ENCODE data around the gene ZNF679. TPM values are rescaled to one million over a fixed set of nuclear protein-coding genes. Genes with fewer than 3 reads are reported as not detected.
"Not testable (repeated sequence)": the region's sequence is repeated elsewhere in the genome, so short reads cannot be mapped to it uniquely, and the experiment has no call there.

Gene ZNF679
- total RNA-seq, 3 donors from 2014 or later = not detected

- Mint-ChIP-seq H3K4me1 (ENCODE audit: low read depth) (no peaks in the 10 kb centered on the region), H3K27me3 (ENCODE audit: low read depth) (no peaks in the 10 kb centered on the region), H3K36me3 (ENCODE audit: insufficient read depth) (no peaks in the 10 kb centered on the region), H3K9me3 (peaks cover 30% of the 10 kb centered on the region), H3K4me3 (no peak overlapping the region)
- ATAC-seq (no peak), DNase-seq (no peak)
Measured at GRCh38 chr7:64277630-64278029, 49.4 kb downstream of the ZNF679 start.

- Mint-ChIP-seq H3K4me1 (ENCODE audit: low read depth) (no peaks in the 10 kb centered on the region), H3K27me3 (ENCODE audit: low read depth) (no peaks in the 10 kb centered on the region), H3K4me3 (no peak overlapping the region), H3K9me3 (no peaks in the 10 kb centered on the region), H3K36me3 (ENCODE audit: insufficient read depth) (no peaks in the 10 kb centered on the region)
- ATAC-seq (no peak), DNase-seq (no peak)
Measured at GRCh38 chr7:64294701-64295420, 66.6 kb downstream of the ZNF679 start.

- not testable (repeated sequence) for H3K9me3 Mint-ChIP-seq; H3K4me1 Mint-ChIP-seq (ENCODE audit: low read depth); H3K27me3 Mint-ChIP-seq (ENCODE audit: low read depth); H3K4me3 Mint-ChIP-seq; H3K36me3 Mint-ChIP-seq (ENCODE audit: insufficient read depth); DNase-seq
- peak; percentile 46 to 50 for ATAC-seq
Measured at GRCh38 chr7:64297418-64297817, 69.1 kb downstream of the ZNF679 start.

- no peaks in the 10 kb centered on the region for H3K9me3 Mint-ChIP-seq
- no peak for DNase-seq
- no peak for ATAC-seq
- no peaks in the 10 kb centered on the region for H3K36me3 Mint-ChIP-seq (ENCODE audit: insufficient read depth)
- H3K27me3 Mint-ChIP-seq (ENCODE audit: low read depth) = no peaks in the 10 kb centered on the region
- H3K4me3 Mint-ChIP-seq = no peak overlapping the region
- peaks cover 3% of the 10 kb centered on the region for H3K4me1 Mint-ChIP-seq (ENCODE audit: low read depth)
Measured at GRCh38 chr7:64300641-64301405, 72.5 kb downstream of the ZNF679 start.

GRCh38 chr7:64307254-64308015 is 79.2 kb downstream of the ZNF679 start:
- Mint-ChIP-seq H3K27me3 (ENCODE audit: low read depth) (no peaks in the 10 kb centered on the region), H3K4me1 (ENCODE audit: low read depth) (peaks cover 24% of the 10 kb centered on the region), H3K9me3 (no peaks in the 10 kb centered on the region), H3K36me3 (ENCODE audit: insufficient read depth) (peaks cover 2% of the 10 kb centered on the region), H3K4me3 (peak overlapping the region; percentile 95)
- ATAC-seq (peak; percentile 99), DNase-seq (peak; percentile 90)

- peaks cover 26% of the 10 kb centered on the region for H3K4me1 Mint-ChIP-seq (ENCODE audit: low read depth)
- DNase-seq (no peak), ATAC-seq (no peak)
- no peaks in the 10 kb centered on the region for H3K9me3 Mint-ChIP-seq
- H3K36me3 Mint-ChIP-seq (ENCODE audit: insufficient read depth) = peaks cover 2% of the 10 kb centered on the region
- H3K27me3 Mint-ChIP-seq (ENCODE audit: low read depth) = no peaks in the 10 kb centered on the region
- H3K4me3 Mint-ChIP-seq = peak overlapping the region; percentile 95
Measured at GRCh38 chr7:64308016-64308270, 79.7 kb downstream of the ZNF679 start.

- no peaks in the 10 kb centered on the region for H3K27me3 Mint-ChIP-seq (ENCODE audit: low read depth)
- H3K36me3 Mint-ChIP-seq (ENCODE audit: insufficient read depth) = peaks cover 2% of the 10 kb centered on the region
- H3K9me3 Mint-ChIP-seq = no peaks in the 10 kb centered on the region
- DNase-seq (no peak), ATAC-seq (no peak)
- no peak overlapping the region for H3K4me3 Mint-ChIP-seq
- H3K4me1 Mint-ChIP-seq (ENCODE audit: low read depth) = peaks cover 42% of the 10 kb centered on the region
Measured at GRCh38 chr7:64310426-64310825, 82.2 kb downstream of the ZNF679 start.

- H3K9me3 Mint-ChIP-seq = no peaks in the 10 kb centered on the region
- ATAC-seq (no peak), DNase-seq (no peak)
- H3K4me1 Mint-ChIP-seq (ENCODE audit: low read depth) = peaks cover 35% of the 10 kb centered on the region
- H3K4me3 Mint-ChIP-seq = no peak overlapping the region
- peaks cover 8% of the 10 kb centered on the region for H3K36me3 Mint-ChIP-seq (ENCODE audit: insufficient read depth)
- H3K27me3 Mint-ChIP-seq (ENCODE audit: low read depth) = no peaks in the 10 kb centered on the region
Measured at GRCh38 chr7:64312826-64313225, 84.6 kb downstream of the ZNF679 start.

GRCh38 chr7:64313740-64314491 is 85.6 kb downstream of the ZNF679 start, which contains the start of gene ZNF736:
TSS of gene ZNF736 (plus strand) at chr7:64313961. CDS start at chr7:64314151, 190 bp downstream.
- ATAC-seq (peak; percentile 100), DNase-seq (peak; percentile 81)
- H3K27me3 Mint-ChIP-seq (ENCODE audit: low read depth) = no peaks in the 10 kb centered on the region
- peaks cover 33% of the 10 kb centered on the region for H3K4me1 Mint-ChIP-seq (ENCODE audit: low read depth)
- H3K36me3 Mint-ChIP-seq (ENCODE audit: insufficient read depth) = peaks cover 12% of the 10 kb centered on the region
- peaks cover 3% of the 10 kb centered on the region for H3K9me3 Mint-ChIP-seq
- peak within 1 kb of the TSS; percentile 98 for H3K4me3 Mint-ChIP-seq

GRCh38 chr7:64314566-64314965 is 86.3 kb downstream of the ZNF679 start:
- peak overlapping the region; percentile 98 for H3K4me3 Mint-ChIP-seq
- DNase-seq = no peak
- no peaks in the 10 kb centered on the region for H3K27me3 Mint-ChIP-seq (ENCODE audit: low read depth)
- peaks cover 4% of the 10 kb centered on the region for H3K9me3 Mint-ChIP-seq
- ATAC-seq = no peak
- peaks cover 33% of the 10 kb centered on the region for H3K4me1 Mint-ChIP-seq (ENCODE audit: low read depth)
- peaks cover 13% of the 10 kb centered on the region for H3K36me3 Mint-ChIP-seq (ENCODE audit: insufficient read depth)

- H3K4me3 Mint-ChIP-seq = peak overlapping the region; percentile 53
Measured at GRCh38 chr7:64316031-64316742, 87.9 kb downstream of the ZNF679 start.

More at GRCh38 chr7:64316031-64316742, 87.9 kb downstream of the ZNF679 start:
- not testable (repeated sequence) for H3K27me3 Mint-ChIP-seq (ENCODE audit: low read depth); H3K9me3 Mint-ChIP-seq; DNase-seq; ATAC-seq
- Mint-ChIP-seq H3K36me3 (ENCODE audit: insufficient read depth) (peaks cover 17% of the 10 kb centered on the region), H3K4me1 (ENCODE audit: low read depth) (peaks cover 33% of the 10 kb centered on the region)

Measured in activated T-cell treated with anti-CD3 and anti-CD28 coated beads, Interleukin-2, amount 50 U/mL, for 4 hours (primary cell).